ENCODE results near the gene GNGT1.

The GNGT1 gene

DNA sequence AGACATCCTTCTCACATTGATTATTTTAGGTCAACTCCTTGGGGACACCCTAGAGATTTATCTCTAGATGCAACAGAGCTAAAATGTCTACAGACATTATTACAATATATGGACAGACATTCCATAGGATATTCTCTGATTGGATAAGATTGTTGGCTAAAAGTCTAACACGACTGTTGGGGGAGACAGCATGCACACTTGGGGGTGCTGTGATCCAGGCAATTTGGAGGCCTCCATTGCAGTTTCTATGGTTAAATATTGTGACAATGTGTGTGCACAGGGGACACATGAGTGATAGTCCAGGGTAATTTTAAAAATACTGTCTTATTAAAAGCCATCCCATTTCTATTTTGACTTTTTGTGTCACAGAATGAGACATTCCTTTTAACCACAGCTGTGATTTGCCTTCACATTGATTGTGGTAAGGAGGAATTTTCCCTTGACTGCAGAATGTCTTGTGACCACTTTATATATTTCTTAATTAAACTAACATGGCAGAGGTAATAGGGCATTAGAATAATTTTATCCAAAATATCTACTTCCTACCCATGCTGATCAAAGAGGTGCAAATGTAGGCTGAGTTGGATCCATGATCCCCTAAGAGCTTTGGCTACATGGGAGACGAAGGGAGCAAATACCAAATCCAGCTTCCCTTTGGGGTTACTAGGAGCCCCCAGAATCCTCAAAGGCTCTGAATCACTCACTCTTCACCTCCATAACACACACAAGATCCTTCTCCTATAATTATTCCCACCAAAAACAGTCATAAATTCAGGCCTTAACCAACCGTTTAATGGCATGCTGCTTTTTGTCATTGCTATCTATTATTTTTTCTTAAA, 23.1 kb upstream of the GNGT1 start:
- H3K27me3 ChIP-seq (ENCODE audit: insufficient read depth, poor library complexity, severe bottlenecking), result no peaks in the 10 kb centered on the region
- no peak overlapping the region for H3K27ac ChIP-seq (ENCODE audit: poor library complexity, severe bottlenecking)
- ATAC-seq (ENCODE audit: low read depth) (no peak), DNase-seq (ENCODE audit: low spot score) (no peak)
- no peak overlapping the region for H3K4me3 ChIP-seq (ENCODE audit: severe bottlenecking)
- no peaks in the 10 kb centered on the region for H3K4me1 ChIP-seq (ENCODE audit: insufficient read depth, poor library complexity, severe bottlenecking)
- H3K9me3 ChIP-seq (ENCODE audit: severe bottlenecking), result no peaks in the 10 kb centered on the region
- TF ChIP-seq, protein P1, sequence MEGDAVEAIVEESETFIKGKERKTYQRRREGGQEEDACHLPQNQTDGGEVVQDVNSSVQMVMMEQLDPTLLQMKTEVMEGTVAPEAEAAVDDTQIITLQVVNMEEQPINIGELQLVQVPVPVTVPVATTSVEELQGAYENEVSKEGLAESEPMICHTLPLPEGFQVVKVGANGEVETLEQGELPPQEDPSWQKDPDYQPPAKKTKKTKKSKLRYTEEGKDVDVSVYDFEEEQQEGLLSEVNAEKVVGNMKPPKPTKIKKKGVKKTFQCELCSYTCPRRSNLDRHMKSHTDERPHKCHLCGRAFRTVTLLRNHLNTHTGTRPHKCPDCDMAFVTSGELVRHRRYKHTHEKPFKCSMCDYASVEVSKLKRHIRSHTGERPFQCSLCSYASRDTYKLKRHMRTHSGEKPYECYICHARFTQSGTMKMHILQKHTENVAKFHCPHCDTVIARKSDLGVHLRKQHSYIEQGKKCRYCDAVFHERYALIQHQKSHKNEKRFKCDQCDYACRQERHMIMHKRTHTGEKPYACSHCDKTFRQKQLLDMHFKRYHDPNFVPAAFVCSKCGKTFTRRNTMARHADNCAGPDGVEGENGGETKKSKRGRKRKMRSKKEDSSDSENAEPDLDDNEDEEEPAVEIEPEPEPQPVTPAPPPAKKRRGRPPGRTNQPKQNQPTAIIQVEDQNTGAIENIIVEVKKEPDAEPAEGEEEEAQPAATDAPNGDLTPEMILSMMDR (IDR thresholded peaks at IDR 0.05; ENCODE audit: poor library complexity, severe bottlenecking), result no peak
- H3K36me3 ChIP-seq (ENCODE audit: low read depth), result peaks cover 36% of the 10 kb centered on the region

DNA sequence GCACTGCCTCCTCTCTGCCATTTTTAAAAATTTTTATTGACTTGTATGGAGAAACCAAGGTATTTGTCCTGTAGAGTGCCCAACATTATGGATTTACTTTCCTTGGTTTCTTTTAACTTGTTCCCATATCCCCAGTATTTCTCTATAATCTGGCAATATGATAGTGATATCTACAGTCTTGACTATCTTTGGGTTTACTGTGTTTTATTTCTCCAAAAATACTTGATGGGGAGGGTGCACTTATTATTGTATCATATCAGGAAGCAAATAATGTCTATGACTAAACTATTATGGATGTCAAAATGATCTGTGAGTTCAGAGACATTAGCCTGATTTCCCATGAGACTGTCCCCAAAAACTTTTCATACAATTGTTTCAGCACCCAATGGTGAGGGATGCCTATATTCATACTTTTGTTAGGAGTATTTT, 22.4 kb upstream of the GNGT1 start:
- Histone ChIP-seq H3K27ac (ENCODE audit: poor library complexity, severe bottlenecking) (no peak overlapping the region), H3K36me3 (ENCODE audit: low read depth) (peaks cover 36% of the 10 kb centered on the region), H3K4me3 (ENCODE audit: severe bottlenecking) (no peak overlapping the region), H3K4me1 (ENCODE audit: insufficient read depth, poor library complexity, severe bottlenecking) (no peaks in the 10 kb centered on the region), H3K9me3 (ENCODE audit: severe bottlenecking) (no peaks in the 10 kb centered on the region), H3K27me3 (ENCODE audit: insufficient read depth, poor library complexity, severe bottlenecking) (no peaks in the 10 kb centered on the region)
- TF ChIP-seq, protein P1 (IDR thresholded peaks at IDR 0.05; ENCODE audit: poor library complexity, severe bottlenecking), result no peak
- no peak for DNase-seq (ENCODE audit: low spot score)
- no peak for ATAC-seq (ENCODE audit: low read depth)

DNA sequence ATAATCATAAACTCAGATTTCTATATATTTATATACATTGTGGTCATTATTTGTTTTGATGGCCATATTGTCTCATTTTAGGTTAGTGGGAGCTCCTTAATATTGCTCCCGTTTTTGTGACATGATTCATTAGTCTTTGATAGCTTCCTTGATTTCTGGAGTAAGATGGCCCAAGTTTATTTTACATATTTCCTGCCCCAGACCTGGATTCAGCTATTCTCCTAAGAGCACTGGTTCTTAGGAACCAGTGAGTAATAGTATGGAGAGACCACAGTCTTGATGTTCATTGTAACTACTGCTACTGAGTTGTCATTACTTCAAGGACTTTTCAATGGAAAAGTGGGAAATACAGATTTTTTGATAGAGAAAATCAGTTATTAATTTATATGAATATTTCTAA, 21.8 kb upstream of the GNGT1 start:
- no peaks in the 10 kb centered on the region for H3K4me1 ChIP-seq (ENCODE audit: insufficient read depth, poor library complexity, severe bottlenecking)
- no peak for ATAC-seq (ENCODE audit: low read depth)
- H3K36me3 ChIP-seq (ENCODE audit: low read depth), result peaks cover 36% of the 10 kb centered on the region

DNA sequence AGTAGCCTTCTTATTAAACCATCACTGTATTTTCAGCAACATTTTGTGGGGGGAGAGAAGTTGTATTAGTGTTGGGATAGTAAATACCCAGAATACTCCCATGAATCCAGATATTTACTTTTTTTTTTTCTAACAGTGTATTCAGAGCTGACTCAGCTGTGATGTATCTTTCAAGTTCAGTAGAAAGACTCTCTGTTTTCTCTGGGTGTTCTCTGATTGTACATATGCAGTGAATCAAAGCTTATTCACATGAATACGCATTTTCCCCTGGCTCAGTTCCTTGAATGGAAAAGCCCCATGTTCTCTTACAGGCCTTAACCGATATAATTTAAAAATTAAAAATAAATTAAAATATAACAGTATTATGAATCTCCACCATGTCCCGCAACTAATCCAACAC, 17.1 kb upstream of the GNGT1 start:
- H3K9me3 ChIP-seq (ENCODE audit: severe bottlenecking), result no peaks in the 10 kb centered on the region
- H3K36me3 ChIP-seq (ENCODE audit: low read depth), result peaks cover 36% of the 10 kb centered on the region
- ATAC-seq (ENCODE audit: low read depth) (peak; percentile 58), DNase-seq (ENCODE audit: low spot score) (no peak)
- TF ChIP-seq, protein P1 (IDR thresholded peaks at IDR 0.05; ENCODE audit: poor library complexity, severe bottlenecking), result no peak
- no peaks in the 10 kb centered on the region for H3K27me3 ChIP-seq (ENCODE audit: insufficient read depth, poor library complexity, severe bottlenecking)
- H3K4me3 ChIP-seq (ENCODE audit: severe bottlenecking), result peak overlapping the region; percentile 57
- peak overlapping the region; percentile 30 for H3K27ac ChIP-seq (ENCODE audit: poor library complexity, severe bottlenecking)
- H3K4me1 ChIP-seq (ENCODE audit: insufficient read depth, poor library complexity, severe bottlenecking), result no peaks in the 10 kb centered on the region

More for the DNA sequence above, 21.8 kb upstream of the GNGT1 start:
- H3K9me3 ChIP-seq (ENCODE audit: severe bottlenecking), result no peaks in the 10 kb centered on the region
- TF ChIP-seq, protein P1 (IDR thresholded peaks at IDR 0.05; ENCODE audit: poor library complexity, severe bottlenecking), result no peak
- no peak overlapping the region for H3K27ac ChIP-seq (ENCODE audit: poor library complexity, severe bottlenecking)
- H3K4me3 ChIP-seq (ENCODE audit: severe bottlenecking), result no peak overlapping the region
- no peak for DNase-seq (ENCODE audit: low spot score)
- no peaks in the 10 kb centered on the region for H3K27me3 ChIP-seq (ENCODE audit: insufficient read depth, poor library complexity, severe bottlenecking)

DNA sequence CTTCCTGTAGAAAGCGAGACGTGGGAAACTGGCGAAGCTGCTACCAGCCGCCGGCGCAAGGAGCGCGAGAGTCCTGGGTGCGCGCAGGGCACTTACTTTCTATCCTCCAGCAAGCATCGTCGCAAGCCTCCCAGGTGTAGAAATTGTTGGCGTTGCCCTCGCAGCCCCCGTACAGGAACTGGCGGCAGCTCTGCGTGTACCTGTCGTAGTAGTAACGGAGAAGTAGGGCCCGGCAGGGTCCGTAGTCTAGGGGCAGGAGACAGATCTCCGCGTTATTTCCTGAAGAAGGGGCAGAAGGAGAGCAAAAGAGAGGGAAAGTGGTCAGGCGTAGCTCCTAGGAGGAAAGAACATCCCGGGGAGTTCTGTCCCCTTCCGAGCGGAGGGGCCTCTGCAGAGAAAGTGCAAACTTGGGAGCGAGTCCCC, 16.3 kb upstream of the GNGT1 start:
- H3K36me3 ChIP-seq (ENCODE audit: low read depth), result peaks cover 31% of the 10 kb centered on the region
- DNase-seq (ENCODE audit: low spot score), result peak; percentile 61
- no peaks in the 10 kb centered on the region for H3K27me3 ChIP-seq (ENCODE audit: insufficient read depth, poor library complexity, severe bottlenecking)
- no peaks in the 10 kb centered on the region for H3K4me1 ChIP-seq (ENCODE audit: insufficient read depth, poor library complexity, severe bottlenecking)
- H3K4me3 ChIP-seq (ENCODE audit: severe bottlenecking), result peak overlapping the region; percentile 57
- TF ChIP-seq, protein P1 (IDR thresholded peaks at IDR 0.05; ENCODE audit: poor library complexity, severe bottlenecking), result peak; percentile 0
- H3K27ac ChIP-seq (ENCODE audit: poor library complexity, severe bottlenecking), result peak overlapping the region; percentile 30
- H3K9me3 ChIP-seq (ENCODE audit: severe bottlenecking), result no peaks in the 10 kb centered on the region
- ATAC-seq (ENCODE audit: low read depth), result peak; percentile 73
